D721Med (cell line): ENCODE measurements around the gene SHROOM4.

Source experiments
- DNase-seq: peaks from one replicate; pipeline ENCODE4 v3.0.0; 2011; ENCODE audit warnings: low spot score; ENCODE audit not compliant: insufficient read length
- FAIRE-seq: peaks from 2 replicates; lab custom pipeline; 2011; peaks lifted over from hg19 to GRCh38; lab: Jason Lieb, UNC
- CTCF ChIP-seq: IDR thresholded peaks from 2 replicates; pipeline ENCODE4 v1.5.1; 2012; ENCODE audit warnings: mild to moderate bottlenecking, control low read depth; ENCODE audit not compliant: insufficient read depth; ENCODE audit errors: missing control alignments

SHROOM4 gene

GRCh38 chrX:50780144-50780543 is 33.9 kb downstream of the SHROOM4 start:
- no peak for FAIRE-seq
- TF ChIP-seq CTCF = no peak

GRCh38 chrX:50779694-50780093 is 34.3 kb downstream of the SHROOM4 start:
- no peak for TF ChIP-seq CTCF
- no peak for DNase-seq
- no peak for FAIRE-seq

More at GRCh38 chrX:50780144-50780543, 33.9 kb downstream of the SHROOM4 start:
- DNase-seq = no peak

GRCh38 chrX:50778272-50778671 is 35.7 kb downstream of the SHROOM4 start:
- TF ChIP-seq CTCF = no peak

GRCh38 chrX:50776248-50776647 is 37.7 kb downstream of the SHROOM4 start:
- no peak for TF ChIP-seq CTCF
- DNase-seq (no peak), FAIRE-seq (no peak)

More at GRCh38 chrX:50778272-50778671, 35.7 kb downstream of the SHROOM4 start:
- DNase-seq (no peak), FAIRE-seq (no peak)

GRCh38 chrX:50771382-50771781 is 42.6 kb downstream of the SHROOM4 start:
- no peak for FAIRE-seq
- TF ChIP-seq CTCF = no peak
- no peak for DNase-seq

- FAIRE-seq = no peak
- no peak for DNase-seq
- no peak for TF ChIP-seq CTCF
These were observed 43.3 kb downstream of the SHROOM4 start for GRCh38 chrX:50770702-50771101.

GRCh38 chrX:50769389-50770063 is 44.5 kb downstream of the SHROOM4 start:
- FAIRE-seq (no peak), DNase-seq (no peak)
- TF ChIP-seq CTCF = no peak
